ENCODE data around the gene MACC1. TPM values are rescaled to one million over a fixed set of nuclear protein-coding genes. Genes with fewer than 3 reads are reported as not detected.
A peak's percentile ranks its signal among the peaks of the same experiment; 100 is the strongest.

MACC1 gene
- total and polyA plus RNA-seq, 2 of the 13 experiments (the other 11 are each of a cell fraction or from before 2014, with no cell fraction given): 0.04 TPM; not detected in 1

DNA sequence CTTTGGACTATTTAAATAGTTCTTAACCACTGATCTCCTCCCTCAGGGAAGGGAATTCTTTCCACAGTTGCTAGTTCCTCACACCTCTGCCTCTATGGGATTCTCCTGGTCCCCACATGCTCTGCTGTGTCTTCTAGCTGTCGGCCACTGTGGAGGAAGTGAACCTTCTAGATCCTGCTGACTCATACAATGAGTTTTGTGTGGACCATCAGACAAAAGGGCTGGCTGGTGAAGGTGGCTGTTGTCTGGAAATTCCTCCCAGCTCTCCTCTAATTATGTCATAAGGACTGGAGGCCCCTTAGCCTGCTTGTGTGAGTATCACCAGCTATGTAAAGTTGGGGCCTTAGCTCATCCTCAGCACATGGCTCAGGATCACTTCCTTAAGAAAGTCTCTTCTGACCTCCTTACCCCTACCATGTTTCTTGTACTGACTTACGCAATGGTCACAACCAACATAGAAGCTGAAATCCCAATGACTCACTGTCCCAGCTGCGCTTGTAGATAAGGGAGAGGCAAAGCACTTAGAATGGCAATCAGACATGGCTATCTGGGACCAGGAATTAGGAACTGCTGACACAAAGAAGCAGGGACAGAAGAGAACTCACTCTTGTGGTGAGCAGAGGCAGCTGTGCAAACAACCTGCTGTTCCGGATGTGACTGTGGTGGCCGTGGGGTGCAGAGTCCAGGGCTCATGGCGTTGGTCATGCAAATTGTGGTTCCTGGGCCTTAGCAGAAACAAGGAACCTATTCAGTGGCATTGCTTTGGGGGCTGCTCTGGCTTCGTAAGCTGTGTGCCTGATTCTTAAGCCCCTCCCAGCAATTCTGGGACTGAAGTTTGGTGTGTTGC is 2.5 kb upstream of the MACC1 start (continued):
- TF ChIP-seq, protein P1, sequence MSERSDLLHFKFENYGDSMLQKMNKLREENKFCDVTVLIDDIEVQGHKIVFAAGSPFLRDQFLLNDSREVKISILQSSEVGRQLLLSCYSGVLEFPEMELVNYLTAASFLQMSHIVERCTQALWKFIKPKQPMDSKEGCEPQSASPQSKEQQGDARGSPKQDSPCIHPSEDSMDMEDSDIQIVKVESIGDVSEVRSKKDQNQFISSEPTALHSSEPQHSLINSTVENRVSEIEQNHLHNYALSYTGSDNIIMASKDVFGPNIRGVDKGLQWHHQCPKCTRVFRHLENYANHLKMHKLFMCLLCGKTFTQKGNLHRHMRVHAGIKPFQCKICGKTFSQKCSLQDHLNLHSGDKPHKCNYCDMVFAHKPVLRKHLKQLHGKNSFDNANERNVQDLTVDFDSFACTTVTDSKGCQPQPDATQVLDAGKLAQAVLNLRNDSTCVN (CRISPR knock-in tag; IDR thresholded peaks at IDR 0.05; ENCODE audit: borderline replicate concordance): 0 out of 2 replicates have a peak, but pooled peaks have one; percentile 60
- TF ChIP-seq, protein P2, sequence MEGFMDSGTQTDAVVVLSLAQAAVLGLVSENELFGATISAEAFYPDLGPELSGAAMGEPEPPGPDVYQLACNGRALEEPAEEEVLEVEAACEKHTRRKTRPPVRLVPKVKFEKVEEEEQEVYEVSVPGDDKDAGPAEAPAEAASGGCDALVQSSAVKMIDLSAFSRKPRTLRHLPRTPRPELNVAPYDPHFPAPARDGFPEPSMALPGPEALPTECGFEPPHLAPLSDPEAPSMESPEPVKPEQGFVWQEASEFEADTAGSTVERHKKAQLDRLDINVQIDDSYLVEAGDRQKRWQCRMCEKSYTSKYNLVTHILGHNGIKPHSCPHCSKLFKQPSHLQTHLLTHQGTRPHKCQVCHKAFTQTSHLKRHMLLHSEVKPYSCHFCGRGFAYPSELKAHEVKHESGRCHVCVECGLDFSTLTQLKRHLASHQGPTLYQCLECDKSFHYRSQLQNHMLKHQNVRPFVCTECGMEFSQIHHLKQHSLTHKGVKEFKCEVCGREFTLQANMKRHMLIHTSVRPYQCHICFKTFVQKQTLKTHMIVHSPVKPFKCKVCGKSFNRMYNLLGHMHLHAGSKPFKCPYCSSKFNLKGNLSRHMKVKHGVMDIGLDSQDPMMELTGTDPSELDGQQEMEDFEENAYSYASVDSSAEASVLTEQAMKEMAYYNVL (CRISPR knock-in tag; IDR thresholded peaks at IDR 0.05; ENCODE audit: borderline replicate concordance): peak; percentile 55; the same call in 1 of the 2 replicates
- peak; percentile 67; the same call in 1 of the 2 replicates for TF ChIP-seq ZBTB25 (CRISPR knock-in tag; IDR thresholded peaks at IDR 0.05)
- TF ChIP-seq MED1 (CRISPR knock-in tag; IDR thresholded peaks at IDR 0.05): peak; percentile 92
- peak; percentile 60; the same call in 1 of the 2 replicates for TF ChIP-seq ZNF747 (CRISPR knock-in tag; IDR thresholded peaks at IDR 0.05; ENCODE audit: borderline replicate concordance)
- TF ChIP-seq JUN (CRISPR knock-in tag; IDR thresholded peaks at IDR 0.05): peak; percentile 92
- no peak for TF ChIP-seq TIGD3 (CRISPR knock-in tag; IDR thresholded peaks at IDR 0.05; ENCODE audit: borderline replicate concordance)
- TF ChIP-seq, protein P3, sequence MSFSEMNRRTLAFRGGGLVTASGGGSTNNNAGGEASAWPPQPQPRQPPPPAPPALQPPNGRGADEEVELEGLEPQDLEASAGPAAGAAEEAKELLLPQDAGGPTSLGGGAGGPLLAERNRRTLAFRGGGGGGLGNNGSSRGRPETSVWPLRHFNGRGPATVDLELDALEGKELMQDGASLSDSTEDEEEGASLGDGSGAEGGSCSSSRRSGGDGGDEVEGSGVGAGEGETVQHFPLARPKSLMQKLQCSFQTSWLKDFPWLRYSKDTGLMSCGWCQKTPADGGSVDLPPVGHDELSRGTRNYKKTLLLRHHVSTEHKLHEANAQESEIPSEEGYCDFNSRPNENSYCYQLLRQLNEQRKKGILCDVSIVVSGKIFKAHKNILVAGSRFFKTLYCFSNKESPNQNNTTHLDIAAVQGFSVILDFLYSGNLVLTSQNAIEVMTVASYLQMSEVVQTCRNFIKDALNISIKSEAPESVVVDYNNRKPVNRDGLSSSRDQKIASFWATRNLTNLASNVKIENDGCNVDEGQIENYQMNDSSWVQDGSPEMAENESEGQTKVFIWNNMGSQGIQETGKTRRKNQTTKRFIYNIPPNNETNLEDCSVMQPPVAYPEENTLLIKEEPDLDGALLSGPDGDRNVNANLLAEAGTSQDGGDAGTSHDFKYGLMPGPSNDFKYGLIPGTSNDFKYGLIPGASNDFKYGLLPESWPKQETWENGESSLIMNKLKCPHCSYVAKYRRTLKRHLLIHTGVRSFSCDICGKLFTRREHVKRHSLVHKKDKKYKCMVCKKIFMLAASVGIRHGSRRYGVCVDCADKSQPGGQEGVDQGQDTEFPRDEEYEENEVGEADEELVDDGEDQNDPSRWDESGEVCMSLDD (CRISPR knock-in tag; IDR thresholded peaks at IDR 0.05; ENCODE audit: borderline replicate concordance): peak; percentile 56; the same call in 1 of the 2 replicates
- TF ChIP-seq ZNF75D (CRISPR knock-in tag; IDR thresholded peaks at IDR 0.05; ENCODE audit: borderline replicate concordance): no peak
- TF ChIP-seq ZNF121 (CRISPR knock-in tag; IDR thresholded peaks at IDR 0.05): peak; percentile 55; the same call in 1 of the 2 replicates
- no peak for TF ChIP-seq RFXANK (CRISPR knock-in tag; IDR thresholded peaks at IDR 0.05)
- TF ChIP-seq ZNF331 (CRISPR knock-in tag; IDR thresholded peaks at IDR 0.05): peak; percentile 91
- TF ChIP-seq, protein P4, sequence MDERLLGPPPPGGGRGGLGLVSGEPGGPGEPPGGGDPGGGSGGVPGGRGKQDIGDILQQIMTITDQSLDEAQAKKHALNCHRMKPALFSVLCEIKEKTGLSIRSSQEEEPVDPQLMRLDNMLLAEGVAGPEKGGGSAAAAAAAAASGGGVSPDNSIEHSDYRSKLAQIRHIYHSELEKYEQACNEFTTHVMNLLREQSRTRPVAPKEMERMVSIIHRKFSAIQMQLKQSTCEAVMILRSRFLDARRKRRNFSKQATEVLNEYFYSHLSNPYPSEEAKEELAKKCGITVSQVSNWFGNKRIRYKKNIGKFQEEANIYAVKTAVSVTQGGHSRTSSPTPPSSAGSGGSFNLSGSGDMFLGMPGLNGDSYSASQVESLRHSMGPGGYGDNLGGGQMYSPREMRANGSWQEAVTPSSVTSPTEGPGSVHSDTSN (CRISPR knock-in tag; IDR thresholded peaks at IDR 0.05): no peak
